PC-9 (cell line): Measurements from ENCODE around the gene CAPN11. TPM values are rescaled to one million over a fixed set of nuclear protein-coding genes. Genes with fewer than 3 reads are reported as not detected.

ENCODE experiments used
- BruUV-seq: library from RNA; stranded (reverse); fragments of 400-500 nt; replicated peaks from 2 replicates; lab custom pipeline; 2021; lab: Mats Ljungman, UMichigan
- CTCF ChIA-PET: fragments of 300-600 bp; sonication (Branson Sonifier 250); formaldehyde crosslinking; loops from one replicate; lab custom pipeline; 2022; ENCODE audit warnings: antibody characterized with exemption; lab: Charles Lee
- POLR2A ChIA-PET: fragments of 300-600 bp; sonication (Branson Sonifier 250); formaldehyde crosslinking; loops from one replicate; lab custom pipeline; 2022; ENCODE audit warnings: antibody characterized with exemption; ENCODE audit not compliant: unreplicated experiment; lab: Charles Lee
- DNase-seq, 2 experiments: peaks; one replicate each; pipeline versions ENCODE4 v3.0.0 to v3.0.0-alpha.2; 2015 to 2022; ENCODE audit warnings: mixed read lengths in 1 of 2
- H2AFZ ChIP-seq: fragments of 200-600 bp; sonication (generic); 2 replicates; pipeline ENCODE4 v1.8.1; 2017; ENCODE audit warnings: antibody characterized with exemption
- H3F3A ChIP-seq: fragments of 200-600 bp; sonication (generic); 2 replicates; pipeline ENCODE4 v1.8.1; 2017; ENCODE audit warnings: antibody characterized with exemption, mild to moderate bottlenecking, low read depth; ENCODE audit not compliant: insufficient read depth
- H3K27ac ChIP-seq: fragments of 200-600 bp; sonication (generic); 2 replicates; pipeline ENCODE4 v1.6.1; 2016; ENCODE audit warnings: mixed run types
- H3K27me3 ChIP-seq: fragments of 200-600 bp; sonication (generic); 2 replicates; pipeline ENCODE4 v1.6.1; 2016; ENCODE audit warnings: low read depth, mixed run types; ENCODE audit not compliant: insufficient read depth
- H3K36me3 ChIP-seq: fragments of 200-600 bp; sonication (generic); 2 replicates; pipeline ENCODE4 v1.6.1; 2016; ENCODE audit warnings: low read depth, mixed run types
- H3K4me1 ChIP-seq: fragments of 200-600 bp; sonication (generic); replicated peaks from 2 replicates; pipeline ENCODE4 v1.6.1; 2016; ENCODE audit warnings: mixed run types; ENCODE audit not compliant: insufficient read depth
- H3K4me2 ChIP-seq: fragments of 200-600 bp; sonication (generic); 2 replicates; pipeline ENCODE4 v1.6.1; 2017; ENCODE audit warnings: mixed run types
- H3K4me3 ChIP-seq: fragments of 200-600 bp; sonication (generic); 2 replicates; pipeline ENCODE4 v1.6.1; 2016; ENCODE audit warnings: mixed run types
- H3K79me2 ChIP-seq: fragments of 200-600 bp; sonication (generic); 2 replicates; pipeline ENCODE4 v1.6.1; 2017; ENCODE audit warnings: low read depth, mixed run types
- H3K9me2 ChIP-seq: fragments of 200-600 bp; sonication (generic); 2 replicates; pipeline ENCODE4 v1.8.1; 2017; ENCODE audit warnings: mild to moderate bottlenecking; ENCODE audit not compliant: insufficient read depth
- H3K9me3 ChIP-seq: fragments of 200-600 bp; sonication (generic); 2 replicates; pipeline ENCODE4 v1.8.1; 2016; ENCODE audit warnings: low read depth; ENCODE audit not compliant: insufficient read depth
- H4K20me1 ChIP-seq: fragments of 200-600 bp; sonication (generic); 2 replicates; pipeline ENCODE4 v1.8.1; 2017; ENCODE audit not compliant: insufficient read depth
- EZH2 ChIP-seq: fragments of 200-600 bp; sonication (generic); IDR thresholded peaks from 2 replicates; pipeline ENCODE4 v1.8.0; 2017; ENCODE audit warnings: antibody characterized with exemption, low read depth
- intact Hi-C: fragments of 100-400 bp; cut with micrococcal nuclease; formaldehyde crosslinking; loops from one replicate; pipeline ENCODE4 v1.10.0; 2022; ENCODE audit not compliant: unreplicated experiment
- total RNA-seq: library from RNA; stranded (reverse); gene quantifications from 2 replicates; pipeline ENCODE4 v1.2.3, GENCODE V29; 2021
- TF ChIP-seq, protein P1 (sequence below): fragments of 200-600 bp; sonication (generic); conservative IDR thresholded peaks from 2 replicates; pipeline ENCODE4 v1.6.1; 2017; ENCODE audit warnings: mixed run types, antibody characterized with exemption, mild to moderate bottlenecking, moderate library complexity

CAPN11 gene
- total RNA-seq, 1 experiment from 2014 or later: not detected

DNA sequence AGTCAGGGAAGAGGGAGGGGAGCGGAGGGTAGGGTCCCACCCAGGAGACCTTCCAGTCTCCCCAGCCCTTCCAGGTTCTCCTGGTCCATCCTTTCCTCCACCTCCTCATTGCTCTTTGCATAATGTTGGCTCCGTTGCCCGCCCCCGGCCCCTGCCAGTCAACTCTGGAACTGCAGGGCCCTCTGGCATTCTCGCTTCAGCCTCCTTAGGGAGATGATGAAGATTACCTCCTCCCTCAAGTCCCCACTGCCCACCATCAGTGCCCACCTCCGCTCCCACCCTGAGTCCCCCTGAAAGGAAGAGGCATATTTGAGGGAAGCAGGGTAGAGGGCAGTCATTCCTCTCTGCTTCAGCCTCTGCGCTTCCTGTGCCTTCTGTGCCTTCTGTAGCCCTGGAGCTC, 22.7 kb upstream of the CAPN11 start:
- Histone ChIP-seq H3K4me2 (no peak overlapping the region), H3K4me1 (no peaks in the 10 kb centered on the region), H4K20me1 (no peaks in the 10 kb centered on the region), H3K27ac (no peak overlapping the region), H3K27me3 (no peaks in the 10 kb centered on the region), H3F3A (no peaks in the 10 kb centered on the region; the same call in 1 of the 2 replicates), H3K4me3 (no peak overlapping the region), H3K9me2 (no peaks in the 10 kb centered on the region), H3K36me3 (no peaks in the 10 kb centered on the region), H3K9me3 (no peaks in the 10 kb centered on the region), H3K79me2 (no peaks in the 10 kb centered on the region), H2AFZ (no peak overlapping the region)
- ChIA-PET POLR2A (no interaction called here), CTCF (no interaction called here)
- DNase-seq: no peak
- intact Hi-C loops: no loop called here
- TF ChIP-seq, protein P1, sequence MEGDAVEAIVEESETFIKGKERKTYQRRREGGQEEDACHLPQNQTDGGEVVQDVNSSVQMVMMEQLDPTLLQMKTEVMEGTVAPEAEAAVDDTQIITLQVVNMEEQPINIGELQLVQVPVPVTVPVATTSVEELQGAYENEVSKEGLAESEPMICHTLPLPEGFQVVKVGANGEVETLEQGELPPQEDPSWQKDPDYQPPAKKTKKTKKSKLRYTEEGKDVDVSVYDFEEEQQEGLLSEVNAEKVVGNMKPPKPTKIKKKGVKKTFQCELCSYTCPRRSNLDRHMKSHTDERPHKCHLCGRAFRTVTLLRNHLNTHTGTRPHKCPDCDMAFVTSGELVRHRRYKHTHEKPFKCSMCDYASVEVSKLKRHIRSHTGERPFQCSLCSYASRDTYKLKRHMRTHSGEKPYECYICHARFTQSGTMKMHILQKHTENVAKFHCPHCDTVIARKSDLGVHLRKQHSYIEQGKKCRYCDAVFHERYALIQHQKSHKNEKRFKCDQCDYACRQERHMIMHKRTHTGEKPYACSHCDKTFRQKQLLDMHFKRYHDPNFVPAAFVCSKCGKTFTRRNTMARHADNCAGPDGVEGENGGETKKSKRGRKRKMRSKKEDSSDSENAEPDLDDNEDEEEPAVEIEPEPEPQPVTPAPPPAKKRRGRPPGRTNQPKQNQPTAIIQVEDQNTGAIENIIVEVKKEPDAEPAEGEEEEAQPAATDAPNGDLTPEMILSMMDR: no peak
- no peak for TF ChIP-seq EZH2
- BruUV-seq: no TSS peak

DNA sequence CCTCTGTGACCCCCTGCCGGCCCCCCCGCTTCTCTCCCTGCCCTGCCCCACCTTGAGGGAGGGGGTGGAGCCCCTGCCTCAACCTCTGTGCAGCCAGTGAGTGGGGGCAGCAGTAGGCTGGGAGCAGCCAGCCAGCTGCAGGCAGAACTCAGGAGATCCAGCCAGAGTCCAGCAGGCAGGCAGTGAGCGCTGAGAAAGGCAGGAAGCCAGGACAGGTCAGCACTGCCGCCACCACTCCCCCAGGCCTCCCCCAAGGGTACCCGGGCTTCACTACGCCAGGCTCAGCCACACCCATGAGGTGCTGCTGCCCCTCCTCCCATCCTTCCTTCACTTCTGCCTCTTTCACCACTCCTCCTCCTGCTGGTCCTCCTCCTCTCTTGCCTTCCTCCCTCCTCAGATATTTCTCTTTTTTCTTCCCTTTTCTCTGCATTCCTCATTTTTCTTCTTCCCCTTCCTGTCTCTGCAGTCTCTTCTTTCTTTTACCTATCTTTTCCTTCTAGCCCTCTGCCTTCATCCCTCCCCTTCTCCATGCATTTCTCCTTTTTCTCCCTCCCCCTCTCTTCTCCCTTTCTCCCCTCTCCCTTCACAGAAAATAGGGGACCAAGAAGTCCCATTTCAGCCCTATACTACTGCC, 19.8 kb upstream of the CAPN11 start:
- ChIA-PET POLR2A (no interaction called here), CTCF (no interaction called here)
- no peaks in the 10 kb centered on the region for H3K79me2 ChIP-seq
- H2AFZ ChIP-seq: no peak overlapping the region
- no peak for DNase-seq
- no peaks in the 10 kb centered on the region for H4K20me1 ChIP-seq
- H3F3A ChIP-seq: no peaks in the 10 kb centered on the region
- no peak for TF ChIP-seq EZH2
- TF ChIP-seq, protein P1: no peak
- no peak overlapping the region for H3K27ac ChIP-seq
- no peaks in the 10 kb centered on the region for H3K9me2 ChIP-seq
- no peak overlapping the region for H3K4me2 ChIP-seq
- no peaks in the 10 kb centered on the region for H3K27me3 ChIP-seq
- intact Hi-C loops: no loop called here
- H3K4me3 ChIP-seq: no peak overlapping the region
- no TSS peak for BruUV-seq
- no peaks in the 10 kb centered on the region for H3K9me3 ChIP-seq
- H3K36me3 ChIP-seq: no peaks in the 10 kb centered on the region
- no peaks in the 10 kb centered on the region for H3K4me1 ChIP-seq

DNA sequence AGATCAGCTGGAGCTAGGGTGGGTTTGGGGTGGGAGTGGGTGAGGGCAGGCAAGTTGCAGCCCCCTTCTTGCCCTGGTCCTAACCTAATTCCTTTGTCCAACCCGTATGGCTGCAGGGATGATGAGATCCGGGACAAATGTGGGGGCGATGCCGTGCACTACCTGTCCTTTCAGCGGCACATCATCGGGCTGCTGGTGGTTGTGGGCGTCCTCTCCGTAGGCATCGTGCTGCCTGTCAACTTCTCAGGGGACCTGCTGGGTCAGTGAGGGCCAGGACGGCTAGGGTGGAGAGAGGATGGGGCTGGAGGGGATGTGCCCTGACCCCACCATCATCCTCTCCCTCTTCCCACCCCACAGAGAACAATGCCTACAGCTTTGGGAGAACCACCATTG, 19.3 kb upstream of the CAPN11 start:
- ChIA-PET CTCF (no interaction called here), POLR2A (no interaction called here)
- H2AFZ ChIP-seq: no peak overlapping the region

More for the DNA sequence above, 19.3 kb upstream of the CAPN11 start:
- no peaks in the 10 kb centered on the region for H3K27me3 ChIP-seq
- H3K4me2 ChIP-seq: no peak overlapping the region
- no peaks in the 10 kb centered on the region for H3F3A ChIP-seq
- no peaks in the 10 kb centered on the region for H3K9me3 ChIP-seq
- H3K36me3 ChIP-seq: no peaks in the 10 kb centered on the region
- intact Hi-C loops: no loop called here
- no peak overlapping the region for H3K4me3 ChIP-seq
- BruUV-seq: no TSS peak
- TF ChIP-seq EZH2: no peak
- TF ChIP-seq, protein P1: no peak
- no peaks in the 10 kb centered on the region for H3K9me2 ChIP-seq
- H3K79me2 ChIP-seq: no peaks in the 10 kb centered on the region
- H4K20me1 ChIP-seq: no peaks in the 10 kb centered on the region
- no peak overlapping the region for H3K27ac ChIP-seq
- no peaks in the 10 kb centered on the region for H3K4me1 ChIP-seq
- no peak for DNase-seq
